Measurements from ENCODE around the gene PIP5KL1. TPM values are rescaled to one million over a fixed set of nuclear protein-coding genes. Genes with fewer than 3 reads are reported as not detected.

The PIP5KL1 gene
- total RNA-seq, 1 experiment from 2014 or later, result 7.8 TPM

DNA sequence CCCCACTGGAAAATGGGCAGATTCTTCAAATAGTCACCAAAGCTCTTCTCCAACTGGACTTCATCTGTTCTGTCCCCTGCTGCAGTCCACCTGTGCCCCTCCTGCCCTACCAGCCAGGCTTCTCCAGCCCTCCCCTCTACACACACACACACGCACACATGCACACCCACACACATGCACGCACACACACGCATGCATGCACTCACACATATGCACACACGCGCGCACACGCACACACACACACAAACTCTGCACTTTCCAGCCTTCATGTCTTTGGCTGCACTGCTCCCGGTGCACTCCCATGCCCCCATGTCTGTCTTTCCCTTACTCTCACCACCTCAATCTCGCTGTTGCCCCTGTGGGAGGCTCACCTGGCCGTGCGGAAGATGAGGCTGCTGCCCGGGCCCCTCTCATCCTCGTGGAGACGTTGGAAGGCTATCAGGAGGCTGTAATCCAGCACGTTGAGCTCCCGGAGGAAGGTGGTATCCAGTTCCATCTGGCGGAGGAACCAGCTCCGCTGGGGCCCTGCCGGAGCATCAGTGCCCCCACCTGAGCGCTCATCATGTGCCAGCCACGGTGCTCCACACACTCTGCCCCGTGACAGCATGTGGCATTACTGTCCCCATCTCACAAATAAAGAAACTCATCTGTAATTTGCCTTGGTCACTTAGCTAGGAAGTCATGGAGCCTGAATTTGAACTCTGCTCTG, 5.7 kb downstream of the PIP5KL1 start:
- Histone ChIP-seq H3K36me3 (ENCODE audit: control insufficient read depth, insufficient read depth, low read length) (no peaks in the 10 kb centered on the region), H3K4me3 (ENCODE audit: low read depth in 2 of 2, low read length in 2 of 2) (no peak overlapping the region), H3K27ac (ENCODE audit: low read length) (no peak overlapping the region), H3K27me3 (ENCODE audit: control insufficient read depth, insufficient read depth, low read length) (no peaks in the 10 kb centered on the region), H3K4me1 (ENCODE audit: control insufficient read depth, insufficient read depth, low read length) (peaks cover 14% of the 10 kb centered on the region), H3K9me3 (ENCODE audit: control insufficient read depth, insufficient read depth, low read depth, low read length) (no peaks in the 10 kb centered on the region)
- in situ Hi-C loops (cut with HindIII; ENCODE audit: low pct_unique_long_range_greater_than_20kb, low sequenced_read_pairs) (loop anchor here (25.0 kb wide), 1 partner anchor 162 kb away; no protein-coding TSS in a partner anchor), intact Hi-C loops (cut with micrococcal nuclease; ENCODE audit: unreplicated experiment) (loop anchor here (5.0 kb wide), 1 partner anchor 183 kb away; no protein-coding TSS in a partner anchor)
- ChIA-PET CTCF (no interaction called here), POLR2A (no interaction called here)
- ATAC-seq, result no peak
- TF ChIP-seq TCF7L2 (IDR thresholded peaks at IDR 0.05; ENCODE audit: low read depth, low read length), result no peak
- TF ChIP-seq, protein P1, sequence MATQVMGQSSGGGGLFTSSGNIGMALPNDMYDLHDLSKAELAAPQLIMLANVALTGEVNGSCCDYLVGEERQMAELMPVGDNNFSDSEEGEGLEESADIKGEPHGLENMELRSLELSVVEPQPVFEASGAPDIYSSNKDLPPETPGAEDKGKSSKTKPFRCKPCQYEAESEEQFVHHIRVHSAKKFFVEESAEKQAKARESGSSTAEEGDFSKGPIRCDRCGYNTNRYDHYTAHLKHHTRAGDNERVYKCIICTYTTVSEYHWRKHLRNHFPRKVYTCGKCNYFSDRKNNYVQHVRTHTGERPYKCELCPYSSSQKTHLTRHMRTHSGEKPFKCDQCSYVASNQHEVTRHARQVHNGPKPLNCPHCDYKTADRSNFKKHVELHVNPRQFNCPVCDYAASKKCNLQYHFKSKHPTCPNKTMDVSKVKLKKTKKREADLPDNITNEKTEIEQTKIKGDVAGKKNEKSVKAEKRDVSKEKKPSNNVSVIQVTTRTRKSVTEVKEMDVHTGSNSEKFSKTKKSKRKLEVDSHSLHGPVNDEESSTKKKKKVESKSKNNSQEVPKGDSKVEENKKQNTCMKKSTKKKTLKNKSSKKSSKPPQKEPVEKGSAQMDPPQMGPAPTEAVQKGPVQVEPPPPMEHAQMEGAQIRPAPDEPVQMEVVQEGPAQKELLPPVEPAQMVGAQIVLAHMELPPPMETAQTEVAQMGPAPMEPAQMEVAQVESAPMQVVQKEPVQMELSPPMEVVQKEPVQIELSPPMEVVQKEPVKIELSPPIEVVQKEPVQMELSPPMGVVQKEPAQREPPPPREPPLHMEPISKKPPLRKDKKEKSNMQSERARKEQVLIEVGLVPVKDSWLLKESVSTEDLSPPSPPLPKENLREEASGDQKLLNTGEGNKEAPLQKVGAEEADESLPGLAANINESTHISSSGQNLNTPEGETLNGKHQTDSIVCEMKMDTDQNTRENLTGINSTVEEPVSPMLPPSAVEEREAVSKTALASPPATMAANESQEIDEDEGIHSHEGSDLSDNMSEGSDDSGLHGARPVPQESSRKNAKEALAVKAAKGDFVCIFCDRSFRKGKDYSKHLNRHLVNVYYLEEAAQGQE (IDR thresholded peaks at IDR 0.05; ENCODE audit: insufficient read depth in 1 of 2, low read depth in 2 of 2, low read length in 1 of 2), result no peak
- TF ChIP-seq, protein P2, sequence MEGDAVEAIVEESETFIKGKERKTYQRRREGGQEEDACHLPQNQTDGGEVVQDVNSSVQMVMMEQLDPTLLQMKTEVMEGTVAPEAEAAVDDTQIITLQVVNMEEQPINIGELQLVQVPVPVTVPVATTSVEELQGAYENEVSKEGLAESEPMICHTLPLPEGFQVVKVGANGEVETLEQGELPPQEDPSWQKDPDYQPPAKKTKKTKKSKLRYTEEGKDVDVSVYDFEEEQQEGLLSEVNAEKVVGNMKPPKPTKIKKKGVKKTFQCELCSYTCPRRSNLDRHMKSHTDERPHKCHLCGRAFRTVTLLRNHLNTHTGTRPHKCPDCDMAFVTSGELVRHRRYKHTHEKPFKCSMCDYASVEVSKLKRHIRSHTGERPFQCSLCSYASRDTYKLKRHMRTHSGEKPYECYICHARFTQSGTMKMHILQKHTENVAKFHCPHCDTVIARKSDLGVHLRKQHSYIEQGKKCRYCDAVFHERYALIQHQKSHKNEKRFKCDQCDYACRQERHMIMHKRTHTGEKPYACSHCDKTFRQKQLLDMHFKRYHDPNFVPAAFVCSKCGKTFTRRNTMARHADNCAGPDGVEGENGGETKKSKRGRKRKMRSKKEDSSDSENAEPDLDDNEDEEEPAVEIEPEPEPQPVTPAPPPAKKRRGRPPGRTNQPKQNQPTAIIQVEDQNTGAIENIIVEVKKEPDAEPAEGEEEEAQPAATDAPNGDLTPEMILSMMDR (IDR thresholded peaks at IDR 0.05), result no peak
- no peak for DNase-seq (ENCODE audit: low read depth, low spot score)
- BruUV-seq (replicated peaks), result no TSS peak

DNA sequence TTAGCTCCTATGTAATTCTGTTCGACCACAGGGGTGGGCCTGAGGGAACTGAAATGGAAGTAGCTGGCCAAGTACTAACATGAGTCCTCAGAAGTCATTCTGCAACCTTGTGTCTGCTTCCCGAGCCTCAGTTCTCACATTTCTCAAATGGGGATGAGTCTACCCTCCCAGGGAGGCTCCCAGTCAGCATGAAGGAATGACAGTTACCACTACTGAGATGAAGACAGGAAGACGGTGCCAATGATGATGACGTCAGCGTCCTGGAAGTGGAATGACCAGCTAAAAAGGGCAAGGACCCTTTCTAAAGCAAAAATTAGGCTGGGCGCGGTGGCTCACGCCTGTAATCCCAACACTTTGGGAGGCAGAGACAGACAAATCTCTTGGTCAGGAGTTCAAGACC, 6.8 kb downstream of the PIP5KL1 start:
- H3K27me3 ChIP-seq (ENCODE audit: control insufficient read depth, insufficient read depth, low read length), result no peaks in the 10 kb centered on the region
- in situ Hi-C loops (cut with HindIII; ENCODE audit: low pct_unique_long_range_greater_than_20kb, low sequenced_read_pairs), result no loop called here
- H3K4me3 ChIP-seq (ENCODE audit: low read depth in 2 of 2, low read length in 2 of 2), result no peak overlapping the region
- BruUV-seq (replicated peaks), result no TSS peak
- no peaks in the 10 kb centered on the region for H3K9me3 ChIP-seq (ENCODE audit: control insufficient read depth, insufficient read depth, low read depth, low read length)
- H3K27ac ChIP-seq (ENCODE audit: low read length), result no peak overlapping the region
- POLR2A ChIA-PET, result no interaction called here
- H3K4me1 ChIP-seq (ENCODE audit: control insufficient read depth, insufficient read depth, low read length), result peaks cover 21% of the 10 kb centered on the region
- no peak for DNase-seq (ENCODE audit: low read depth, low spot score)
- TF ChIP-seq TCF7L2 (IDR thresholded peaks at IDR 0.05; ENCODE audit: low read depth, low read length) (no peak), POLR2AphosphoS5 (IDR thresholded peaks at IDR 0.05; ENCODE audit: low read depth, low read length) (no peak), SIN3A (IDR thresholded peaks at IDR 0.05; ENCODE audit: borderline replicate concordance, insufficient read depth, low read depth, low read length) (no peak)
- TF ChIP-seq, protein P2 (IDR thresholded peaks at IDR 0.05), result no peak
- TF ChIP-seq, protein P1 (IDR thresholded peaks at IDR 0.05; ENCODE audit: insufficient read depth in 1 of 2, low read depth in 2 of 2, low read length in 1 of 2), result no peak
- no peak for ATAC-seq
- CTCF ChIA-PET, result no interaction called here
- no peaks in the 10 kb centered on the region for H3K36me3 ChIP-seq (ENCODE audit: control insufficient read depth, insufficient read depth, low read length)
- intact Hi-C loops (cut with micrococcal nuclease; ENCODE audit: unreplicated experiment), result loop anchor here (5.0 kb wide), 1 partner anchor 181 kb away; no protein-coding TSS in a partner anchor

All from Panc1 (cell line).